NCI-H510A treated with DMSO at 0.1 percent for 48 hours (cell line): ENCODE results near the gene DIPK1A.

Experiments
- DNase-seq: peaks from one replicate; lab custom pipeline; 2025; lab: John Stamatoyannopoulos, UW

DIPK1A gene

GRCh38 chr1:92876351-92876750, 84.9 kb downstream of the DIPK1A start:
- DNase-seq, result no peak

DNA sequence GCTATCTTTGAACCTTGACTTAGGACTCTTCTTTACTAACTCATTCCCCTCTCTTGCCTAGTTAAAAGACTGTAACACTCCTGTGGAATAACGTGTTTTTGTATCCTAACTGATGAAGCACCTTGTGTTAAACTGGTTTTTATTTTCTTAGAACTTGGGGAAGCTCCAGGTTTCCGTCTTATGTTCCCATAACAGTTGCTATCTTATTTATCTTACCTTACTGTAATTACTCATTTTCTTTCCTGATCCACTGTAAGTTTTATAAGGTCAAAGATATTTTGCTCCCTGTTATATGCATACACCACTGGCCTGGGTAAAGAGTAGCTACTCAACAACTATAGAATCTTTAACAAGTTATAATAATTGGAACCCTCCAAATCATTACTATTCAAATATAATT, 86.3 kb downstream of the DIPK1A start:
- DNase-seq, result no peak

DNA sequence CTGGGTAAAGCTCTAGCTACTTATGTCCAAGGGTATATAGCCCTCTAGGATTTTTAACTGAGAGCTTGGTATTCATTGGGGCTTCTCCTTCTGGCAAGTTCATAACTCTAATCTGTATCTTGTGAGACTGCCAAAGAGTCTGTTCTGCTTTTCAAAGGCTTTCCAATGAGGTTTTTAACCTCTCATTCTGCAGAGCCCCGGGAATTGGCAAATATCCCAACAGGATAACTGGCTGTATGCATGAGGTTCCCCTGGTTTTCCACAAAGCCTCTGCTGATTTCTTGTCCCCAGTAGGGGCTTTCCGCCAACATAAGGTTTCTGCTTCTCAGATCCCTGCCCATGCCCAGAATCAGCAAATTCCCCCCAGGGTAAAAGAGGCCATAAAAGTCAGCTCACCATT, 88.5 kb downstream of the DIPK1A start:
- no peak for DNase-seq

DNA sequence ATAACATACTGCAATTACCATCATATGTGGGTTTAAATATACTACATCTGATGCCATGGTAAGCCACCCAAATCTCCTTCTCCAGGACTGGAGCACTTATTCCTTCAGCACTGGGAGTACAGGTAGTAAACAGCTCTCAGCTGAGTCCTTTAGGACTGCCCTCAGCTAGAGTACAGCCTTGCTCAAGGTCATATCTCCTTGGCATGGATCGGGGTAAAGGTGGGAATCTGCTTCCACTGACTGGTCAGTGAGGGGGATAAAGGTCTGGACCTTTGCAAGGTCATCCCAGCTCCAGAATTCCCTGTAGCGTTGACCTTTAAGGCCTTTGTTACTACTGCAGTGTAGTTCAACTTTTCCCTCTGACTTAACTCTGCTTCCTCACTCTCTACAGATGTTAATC, 90.7 kb downstream of the DIPK1A start:
- DNase-seq, result no peak

GRCh38 chr1:92864131-92864530, 97.1 kb downstream of the DIPK1A start:
- no peak for DNase-seq

GRCh38 chr1:92862605-92863004, 98.7 kb downstream of the DIPK1A start:
- DNase-seq, result no peak

- DNase-seq, result peak; percentile 76
Measured at GRCh38 chr1:92859400-92860039, 101.7 kb downstream of the DIPK1A start.

DNA sequence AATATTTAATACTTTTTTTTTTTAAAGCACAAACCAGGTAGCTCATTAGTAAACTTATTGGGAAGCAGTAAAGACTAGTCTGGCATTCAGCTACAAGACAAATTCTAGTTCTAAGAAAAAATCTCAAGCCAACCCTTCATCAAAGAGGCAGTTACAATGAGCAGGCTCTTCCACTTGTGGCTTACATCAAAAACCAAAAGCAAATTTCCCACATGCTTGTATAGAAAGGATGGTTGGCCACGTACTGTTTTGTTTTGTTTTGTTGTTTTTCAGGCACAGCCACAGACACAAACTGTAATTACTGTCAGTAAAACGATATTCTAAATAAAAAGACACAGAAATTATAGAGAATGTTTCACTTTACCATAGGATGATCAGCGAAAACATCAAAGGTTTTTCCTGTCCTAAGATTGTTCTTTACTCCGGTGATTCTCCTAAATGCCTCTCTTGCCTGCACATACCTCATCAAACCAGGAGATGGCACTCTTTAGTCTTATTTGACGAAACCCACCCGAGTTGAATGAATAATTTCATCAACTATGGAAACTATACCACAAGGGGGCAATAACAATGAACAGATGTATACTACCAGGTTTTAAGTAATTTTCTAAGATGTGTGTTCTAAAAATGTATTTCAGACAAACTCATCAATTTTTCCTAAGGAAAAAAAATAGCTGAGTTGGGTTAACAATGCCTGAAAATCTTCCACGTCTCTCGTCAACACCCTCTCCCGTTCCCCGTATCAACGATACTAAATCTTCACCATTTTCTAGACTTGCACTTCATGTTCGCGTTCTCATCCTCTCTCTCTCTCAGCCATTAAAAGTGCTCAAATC, 102.5 kb downstream of the DIPK1A start:
- DNase-seq, result peak; percentile 94

DNA sequence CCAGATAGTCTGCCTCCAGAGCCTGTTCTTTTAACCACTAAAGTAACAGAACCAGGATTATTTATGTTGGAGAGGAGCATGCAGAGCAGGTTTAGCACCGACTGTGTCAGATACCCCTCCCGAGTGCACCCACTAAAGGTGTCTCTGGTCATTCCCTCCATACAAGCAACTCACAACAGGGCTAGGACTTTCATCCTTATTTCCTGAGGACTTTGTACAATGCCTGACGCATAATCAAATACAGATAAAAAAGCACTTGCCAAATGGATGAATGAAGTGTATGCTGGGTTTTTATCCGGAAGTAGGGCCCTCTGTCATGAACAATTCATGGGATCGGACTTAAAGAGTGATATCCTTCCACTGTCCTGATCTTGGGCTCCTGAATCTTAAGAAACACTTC, 103.4 kb downstream of the DIPK1A start:
- DNase-seq, result no peak

DNA sequence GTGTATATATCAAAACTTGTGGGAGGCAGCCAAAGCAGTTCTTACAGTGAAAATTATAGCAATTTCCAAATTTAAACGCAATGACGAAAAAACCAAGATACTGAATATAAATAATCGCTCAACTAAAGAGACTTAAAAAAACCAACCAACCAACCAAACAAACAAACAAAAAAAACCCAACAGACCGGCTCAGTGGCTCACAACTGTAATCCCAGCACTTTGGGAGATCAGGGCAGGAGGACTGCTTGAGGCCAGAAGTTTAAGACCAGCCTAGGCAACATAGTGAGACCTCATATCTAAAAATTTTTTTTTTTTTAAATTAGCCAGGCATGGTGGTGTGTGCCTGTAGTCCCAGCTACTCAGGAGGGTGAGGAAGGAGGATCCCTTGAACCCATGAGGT, 106.0 kb downstream of the DIPK1A start:
- DNase-seq, result no peak

DNA sequence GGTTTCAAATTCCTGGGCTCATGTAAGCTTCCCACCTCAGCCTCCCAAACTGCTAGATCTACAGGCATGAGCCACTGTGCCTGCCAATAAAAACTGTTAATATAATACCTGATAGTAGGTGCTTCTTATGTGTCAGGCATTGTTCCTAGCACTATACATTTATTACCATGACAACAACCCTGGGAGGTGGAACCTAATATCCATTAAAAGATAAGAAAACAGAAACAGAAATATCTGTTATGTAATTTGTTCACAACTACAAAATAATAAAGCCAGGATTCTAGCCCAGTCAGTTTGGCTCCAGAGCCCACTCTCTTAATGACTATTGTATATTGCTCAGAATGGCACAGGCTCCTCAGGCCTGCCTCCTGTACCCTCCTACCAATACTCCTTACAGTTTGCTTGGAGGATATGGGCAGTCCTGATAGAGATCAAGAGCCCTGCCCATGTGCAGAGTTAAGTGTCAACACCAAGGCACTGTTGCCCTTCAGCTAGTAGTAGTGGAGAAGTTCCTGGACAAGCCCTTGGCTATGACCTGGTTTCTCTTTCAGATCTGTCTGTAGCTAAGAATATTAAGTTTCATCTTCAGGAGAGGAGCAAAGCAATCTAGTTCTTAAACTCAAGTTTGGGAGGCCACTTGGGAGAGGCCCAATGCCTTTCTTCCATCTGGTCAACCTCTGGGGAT, 107.0 kb downstream of the DIPK1A start:
- no peak for DNase-seq

DNA sequence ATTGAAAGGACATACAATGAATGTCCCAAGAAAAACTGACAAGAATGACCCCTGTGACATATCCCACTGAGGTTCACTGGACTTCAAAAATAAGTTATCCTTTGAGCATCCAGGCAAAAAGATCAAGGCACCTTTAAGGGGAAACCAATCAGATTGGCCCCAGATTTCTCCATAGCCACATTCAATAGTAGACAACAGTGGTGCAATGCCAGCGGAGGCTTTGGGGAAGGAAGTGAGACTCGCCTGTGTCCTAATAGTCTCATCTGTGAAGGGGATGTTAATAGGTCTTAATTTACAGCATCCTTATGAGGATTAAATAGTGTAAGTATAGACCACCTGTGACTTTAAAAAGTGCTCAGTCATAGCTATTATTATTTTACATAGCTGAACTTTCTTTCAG, 108.0 kb downstream of the DIPK1A start:
- no peak for DNase-seq

DNA sequence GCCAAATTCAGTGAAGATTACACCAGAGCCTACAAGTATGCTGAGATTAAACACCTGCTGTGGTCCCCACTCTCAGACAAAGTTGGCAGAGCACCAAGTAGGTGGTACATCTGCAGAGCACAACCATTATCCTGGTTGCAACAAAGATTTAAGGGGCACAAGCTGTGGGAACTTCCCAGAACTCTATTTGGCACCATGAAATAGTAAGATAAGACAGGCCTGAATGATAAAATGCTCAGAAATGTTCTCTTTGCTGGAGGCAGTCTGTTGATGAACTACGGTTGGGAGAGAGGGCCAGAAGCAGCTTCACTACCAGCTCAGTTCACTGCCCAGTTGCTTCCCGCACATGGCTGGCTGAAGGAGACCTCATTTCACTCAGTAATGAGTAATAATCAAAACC, 109.5 kb downstream of the DIPK1A start:
- no peak for DNase-seq

- DNase-seq, result no peak
Measured at GRCh38 chr1:92850019-92850418, 111.2 kb downstream of the DIPK1A start.

DNA sequence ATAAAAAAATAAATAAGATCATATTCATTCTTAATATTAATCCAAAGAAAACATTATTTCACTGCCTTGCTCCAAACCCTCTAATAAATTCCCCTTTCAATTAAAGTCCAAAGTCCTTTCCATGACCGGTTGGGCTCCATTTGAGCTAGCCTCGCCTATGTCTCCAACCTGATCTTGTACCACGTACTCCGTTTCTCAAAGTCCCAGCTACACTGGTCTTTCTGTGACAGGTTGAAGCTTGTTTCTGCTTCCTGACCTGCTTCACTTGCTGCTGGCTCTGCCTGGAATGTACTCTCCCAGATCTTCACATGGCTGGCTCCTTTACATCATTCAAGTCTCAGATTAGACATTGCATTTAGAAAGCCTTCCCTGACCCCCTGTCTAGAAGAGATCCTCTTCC, 113.1 kb downstream of the DIPK1A start:
- no peak for DNase-seq

DNA sequence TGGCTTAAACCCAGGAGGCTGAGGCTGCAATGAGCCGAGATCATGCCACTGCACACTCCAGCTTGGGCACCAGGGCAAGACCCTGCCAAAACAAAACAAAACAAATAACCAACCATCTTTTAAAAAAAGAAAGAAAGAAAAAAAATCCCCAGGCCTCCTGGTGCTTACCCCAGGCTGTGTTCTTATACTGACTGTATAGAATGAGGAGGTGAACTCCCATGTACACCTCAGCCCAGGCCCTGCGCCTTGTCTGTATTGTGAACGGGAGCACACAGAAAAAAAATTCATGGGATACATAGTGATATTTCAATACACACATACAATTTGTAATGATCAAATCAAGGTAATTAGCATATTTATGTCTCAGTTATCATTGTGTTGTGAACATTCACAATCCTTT, 115.4 kb downstream of the DIPK1A start:
- DNase-seq, result no peak

DNA sequence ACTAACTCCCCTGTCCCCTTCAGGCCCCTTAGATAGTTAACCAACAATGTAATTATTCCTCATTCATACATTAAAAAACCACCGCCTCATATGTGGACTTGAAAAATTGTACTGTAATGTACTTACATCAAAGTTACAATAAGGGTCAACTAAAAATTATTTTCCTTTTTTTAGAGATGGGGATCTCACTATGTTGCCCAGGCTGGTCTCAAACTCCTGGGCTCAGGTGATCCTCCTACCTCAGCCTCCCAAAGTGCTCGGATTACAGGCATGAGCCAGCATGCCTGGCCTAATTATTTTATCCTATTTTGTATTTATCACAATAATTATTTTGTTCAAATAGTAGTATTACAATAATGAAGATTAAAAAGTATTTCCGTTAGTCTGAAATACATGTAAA, 116.8 kb downstream of the DIPK1A start:
- no peak for DNase-seq

DNA sequence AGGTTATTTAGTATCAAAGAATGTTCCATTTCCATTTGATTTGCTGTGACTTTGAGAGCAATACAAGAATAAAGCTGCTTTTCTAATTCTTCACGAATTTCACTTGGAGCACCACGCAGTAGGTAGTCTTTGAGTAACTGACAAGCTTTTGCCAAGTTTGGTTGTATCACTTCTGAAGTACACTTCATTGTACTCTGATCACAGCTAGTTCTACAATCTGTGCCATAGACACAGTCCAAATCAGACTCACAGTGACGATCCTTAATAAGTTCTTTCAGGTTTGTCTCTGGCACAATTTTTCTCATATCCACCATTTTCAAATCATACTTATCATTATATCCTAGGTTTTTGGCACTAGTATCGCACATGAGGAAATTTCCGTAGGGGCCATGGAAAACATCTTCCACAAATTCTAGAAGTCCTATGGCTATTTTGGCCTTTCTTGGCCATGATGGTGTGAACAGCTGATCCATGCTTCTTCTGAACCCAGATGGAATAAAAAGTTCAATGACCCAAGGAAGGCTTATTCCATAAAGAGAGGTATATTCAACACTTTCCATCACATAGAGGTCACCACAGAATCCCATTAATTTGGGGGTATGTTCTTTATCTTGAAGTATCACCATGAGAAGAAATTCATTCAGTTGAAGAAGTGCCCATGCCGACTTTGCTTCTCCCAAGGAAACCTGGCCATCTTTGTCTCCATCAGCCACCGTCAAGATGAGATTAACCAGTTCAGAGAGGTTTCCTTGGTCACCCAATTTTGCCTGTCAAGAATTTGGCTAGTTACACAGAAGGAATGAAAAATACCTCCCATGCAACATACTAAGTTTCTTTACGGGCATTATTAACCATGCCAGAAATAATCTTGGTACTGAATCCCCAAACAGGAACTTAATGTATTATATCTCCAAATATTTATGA, 117.6 kb downstream of the DIPK1A start:
- no peak for DNase-seq

GRCh38 chr1:92843046-92843423, 118.2 kb downstream of the DIPK1A start:
- DNase-seq, result no peak

DNA sequence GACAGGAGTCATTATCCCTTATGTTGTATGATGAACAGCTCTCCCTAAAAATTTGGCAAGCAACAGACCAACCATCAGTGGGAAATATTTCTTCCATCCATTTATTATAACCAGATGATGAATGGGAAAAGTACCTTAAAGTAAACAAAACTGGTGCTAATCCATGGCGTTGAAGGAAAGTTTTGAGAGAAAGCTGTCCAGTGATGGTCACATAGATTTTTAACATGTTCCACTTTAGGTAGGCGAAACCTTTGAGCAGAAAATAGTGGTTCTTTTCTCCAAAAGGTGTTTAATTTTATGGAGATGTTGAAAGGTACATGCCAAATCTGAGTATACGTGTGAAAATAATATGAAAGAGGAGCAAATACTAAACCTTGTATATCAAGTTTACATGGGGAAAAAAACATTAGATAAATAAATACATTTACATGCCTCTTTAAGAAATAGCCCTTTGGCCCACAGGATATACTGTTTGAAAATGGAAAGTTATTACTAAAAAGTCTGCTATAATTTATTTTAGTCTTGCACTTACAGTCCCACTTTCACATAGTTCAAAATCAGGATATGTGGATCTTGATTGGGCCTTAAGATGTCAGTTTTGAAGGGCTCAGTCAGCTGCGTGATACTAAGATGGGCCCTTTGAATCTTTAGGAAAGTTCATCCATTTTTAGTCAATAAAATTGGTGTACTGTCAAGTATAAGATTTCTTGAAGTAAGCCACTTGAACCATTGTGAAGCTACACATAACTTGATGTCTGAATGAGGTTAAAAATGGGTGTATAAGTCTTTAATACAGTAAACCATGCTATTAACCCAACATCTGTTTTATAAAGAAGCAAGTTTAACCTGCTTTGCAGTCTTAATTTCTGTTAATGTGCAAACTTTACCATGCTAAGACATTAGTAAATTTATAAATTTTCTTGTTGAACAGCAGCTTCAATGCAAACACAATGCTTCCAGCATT, 118.9 kb downstream of the DIPK1A start:
- DNase-seq, result no peak

DNA sequence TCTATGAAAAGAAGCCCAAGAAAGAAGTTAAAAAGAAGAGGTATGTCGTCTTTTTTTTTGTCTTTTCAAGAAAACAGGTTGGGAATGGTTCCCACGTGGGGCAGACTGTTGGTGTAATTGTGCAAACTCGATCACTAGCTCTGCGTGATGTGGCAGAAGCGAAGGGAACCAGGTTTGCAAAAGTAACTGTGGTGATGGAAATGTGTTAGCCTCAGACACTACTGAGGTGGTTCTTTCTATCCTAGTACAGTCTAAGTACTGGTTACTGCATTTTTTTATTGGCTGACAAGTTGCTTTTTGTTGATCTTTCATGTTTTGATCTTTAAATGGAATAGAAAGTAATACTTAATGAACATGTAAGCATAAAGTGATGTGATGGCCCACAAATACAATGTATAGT, 120.7 kb downstream of the DIPK1A start:
- no peak for DNase-seq
